ENCODE data around the gene CSTF1.
"Not testable (repeated sequence)": the region's sequence is repeated elsewhere in the genome, so short reads cannot be mapped to it uniquely, and the experiment has no call there.

DNA sequence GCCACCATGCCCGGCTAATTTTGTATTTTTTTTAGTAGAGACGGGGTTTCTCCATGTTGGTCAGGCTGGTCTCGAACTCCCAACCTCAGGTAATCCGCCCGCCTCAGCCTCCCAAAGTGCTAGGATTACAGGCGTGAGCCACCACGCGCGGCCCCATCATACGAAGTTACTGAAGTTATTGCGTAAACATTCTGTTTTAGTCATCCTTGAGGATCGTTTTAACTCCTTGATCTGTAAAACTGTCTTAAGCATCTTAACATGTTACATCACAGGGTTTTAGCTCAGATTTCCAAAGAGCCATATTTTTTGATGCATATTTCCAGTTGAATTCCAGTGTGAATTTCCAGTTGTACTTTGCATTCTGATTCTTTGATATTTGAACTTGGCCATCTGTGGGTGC, 12.9 kb downstream of the CSTF1 start:
- TF ChIP-seq, protein P1, sequence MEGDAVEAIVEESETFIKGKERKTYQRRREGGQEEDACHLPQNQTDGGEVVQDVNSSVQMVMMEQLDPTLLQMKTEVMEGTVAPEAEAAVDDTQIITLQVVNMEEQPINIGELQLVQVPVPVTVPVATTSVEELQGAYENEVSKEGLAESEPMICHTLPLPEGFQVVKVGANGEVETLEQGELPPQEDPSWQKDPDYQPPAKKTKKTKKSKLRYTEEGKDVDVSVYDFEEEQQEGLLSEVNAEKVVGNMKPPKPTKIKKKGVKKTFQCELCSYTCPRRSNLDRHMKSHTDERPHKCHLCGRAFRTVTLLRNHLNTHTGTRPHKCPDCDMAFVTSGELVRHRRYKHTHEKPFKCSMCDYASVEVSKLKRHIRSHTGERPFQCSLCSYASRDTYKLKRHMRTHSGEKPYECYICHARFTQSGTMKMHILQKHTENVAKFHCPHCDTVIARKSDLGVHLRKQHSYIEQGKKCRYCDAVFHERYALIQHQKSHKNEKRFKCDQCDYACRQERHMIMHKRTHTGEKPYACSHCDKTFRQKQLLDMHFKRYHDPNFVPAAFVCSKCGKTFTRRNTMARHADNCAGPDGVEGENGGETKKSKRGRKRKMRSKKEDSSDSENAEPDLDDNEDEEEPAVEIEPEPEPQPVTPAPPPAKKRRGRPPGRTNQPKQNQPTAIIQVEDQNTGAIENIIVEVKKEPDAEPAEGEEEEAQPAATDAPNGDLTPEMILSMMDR (IDR thresholded peaks at IDR 0.05; ENCODE audit: low read depth, low read length, poor library complexity, severe bottlenecking), result not testable (repeated sequence)
- TF ChIP-seq EZH2phosphoT487 (IDR thresholded peaks at IDR 0.05; ENCODE audit: borderline replicate concordance, low read length), result not testable (repeated sequence)

Measured in DOHH2 (cell line).